Neuronal stem cell (in vitro differentiated cells): ENCODE results near the gene FLRT1.

Source experiments
- DNase-seq: peaks from one replicate; pipeline ENCODE4 v3.0.0-alpha.2; 2013; ENCODE audit warnings: low spot score
- H2AFZ ChIP-seq: one replicate; pipeline ENCODE4 v1.6.1; 2013; ENCODE audit warnings: mild to moderate bottlenecking, low read length, inconsistent platforms
- H2AK5ac ChIP-seq: 2 replicates; pipeline ENCODE4 v1.6.1; 2013; ENCODE audit warnings: low read depth, mild to moderate bottlenecking, inconsistent platforms, low read length, moderate library complexity, mixed read lengths
- H2BK120ac ChIP-seq: 2 replicates; pipeline ENCODE4 v1.6.1; 2013; ENCODE audit warnings: low read depth, mild to moderate bottlenecking, inconsistent platforms, low read length, moderate library complexity, mixed read lengths
- H2BK12ac ChIP-seq: one replicate; pipeline ENCODE4 v1.6.1; 2013; ENCODE audit warnings: low read length, inconsistent platforms
- H2BK15ac ChIP-seq: 2 replicates; pipeline ENCODE4 v1.6.1; 2013; ENCODE audit warnings: mild to moderate bottlenecking, low read length, inconsistent platforms, mixed read lengths
- H2BK5ac ChIP-seq: one replicate; pipeline ENCODE4 v1.6.1; 2013; ENCODE audit warnings: inconsistent platforms, mild to moderate bottlenecking, low read length, moderate library complexity
- H3K14ac ChIP-seq: one replicate; pipeline ENCODE4 v1.6.1; 2013; ENCODE audit warnings: low read length, inconsistent platforms
- H3K18ac ChIP-seq: 2 replicates; pipeline ENCODE4 v1.6.1; 2013; ENCODE audit warnings: low read length, inconsistent platforms
- H3K23ac ChIP-seq: 2 replicates; pipeline ENCODE4 v1.6.1; 2013; ENCODE audit warnings: low read depth, mild to moderate bottlenecking, mixed read lengths, low read length, inconsistent platforms; ENCODE audit not compliant: poor library complexity
- H3K27ac ChIP-seq: replicated peaks from 3 replicates; pipeline ENCODE4 v1.5.1; 2013; ENCODE audit warnings: low read length, inconsistent platforms
- H3K27me3 ChIP-seq, 3 experiments: 2 replicates each; pipeline ENCODE4 v1.6.1; 2013; ENCODE audit warnings: low read length in 3 of 3, mild to moderate bottlenecking in 2 of 3, inconsistent platforms in 1 of 3, low read depth in 1 of 3, mixed read lengths in 1 of 3, moderate library complexity in 1 of 3; ENCODE audit not compliant: control insufficient read depth in 3 of 3, insufficient read depth in 3 of 3
- H3K36me3 ChIP-seq, 2 donors: replicated peaks in 1 of 2; 2 replicates each; pipeline ENCODE4 v1.6.1; 2013; ENCODE audit warnings: low read length in 2 of 2; ENCODE audit not compliant: control insufficient read depth in 2 of 2, insufficient read depth in 2 of 2
- H3K4ac ChIP-seq: 2 replicates; pipeline ENCODE4 v1.6.1; 2013; ENCODE audit warnings: inconsistent platforms, mild to moderate bottlenecking, low read length, moderate library complexity
- H3K4me1 ChIP-seq, 2 donors: 1 replicate in 1 of 2; 2 replicates in 1 of 2; pipeline ENCODE4 v1.6.1; 2013; ENCODE audit warnings: low read length in 2 of 2, low read depth in 1 of 2; ENCODE audit not compliant: control insufficient read depth in 2 of 2, insufficient read depth in 1 of 2
- H3K4me2 ChIP-seq: one replicate; pipeline ENCODE4 v1.6.1; 2013; ENCODE audit warnings: mild to moderate bottlenecking, low read length, inconsistent platforms; ENCODE audit not compliant: insufficient read depth, poor library complexity, severe bottlenecking
- H3K4me3 ChIP-seq, 2 donors: 2 replicates each; pipeline ENCODE4 v1.5.1; 2013; ENCODE audit warnings: low read length in 2 of 2, mild to moderate bottlenecking in 2 of 2, inconsistent platforms in 1 of 2, moderate library complexity in 1 of 2
- H3K79me1 ChIP-seq: one replicate; pipeline ENCODE4 v1.6.1; 2013; ENCODE audit warnings: low read depth, mild to moderate bottlenecking, inconsistent platforms, low read length, moderate library complexity
- H3K9ac ChIP-seq: one replicate; pipeline ENCODE4 v1.6.1; 2013; ENCODE audit warnings: mild to moderate bottlenecking, low read depth, low read length, inconsistent platforms; ENCODE audit not compliant: poor library complexity
- H3K9me3 ChIP-seq, 2 donors: replicated peaks in 1 of 2; 2 replicates each; pipeline versions ENCODE3 to v1.6.1; 2013; ENCODE audit warnings: low read length in 2 of 2, mild to moderate bottlenecking in 2 of 2, inconsistent platforms in 1 of 2, low read depth in 1 of 2, mixed read lengths in 1 of 2, moderate library complexity in 1 of 2; ENCODE audit not compliant: control insufficient read depth in 2 of 2, insufficient read depth in 1 of 2
- H4K8ac ChIP-seq: one replicate; pipeline ENCODE4 v1.6.1; 2013; ENCODE audit warnings: low read depth, mild to moderate bottlenecking, inconsistent platforms, low read length, moderate library complexity
- H4K91ac ChIP-seq: one replicate; pipeline ENCODE4 v1.6.1; 2013; ENCODE audit warnings: low read length, low read depth, mild to moderate bottlenecking, inconsistent platforms; ENCODE audit not compliant: poor library complexity
- WGBS, 2 donors: extraction: QIAGEN DNeasy Blood & Tissue Kit; methylation state at CpG; one replicate each; pipeline ENCODE4 v1.1.7; 2013; ENCODE audit warnings: missing lambda C conversion rate in 2 of 2, mixed read lengths in 1 of 2; ENCODE audit not compliant: insufficient read length in 2 of 2, insufficient replicate concordance in 1 of 2; ENCODE audit errors: extremely low coverage in 2 of 2; 5-methylcytosine and 5-hydroxymethylcytosine counted together

The FLRT1 gene

DNA sequence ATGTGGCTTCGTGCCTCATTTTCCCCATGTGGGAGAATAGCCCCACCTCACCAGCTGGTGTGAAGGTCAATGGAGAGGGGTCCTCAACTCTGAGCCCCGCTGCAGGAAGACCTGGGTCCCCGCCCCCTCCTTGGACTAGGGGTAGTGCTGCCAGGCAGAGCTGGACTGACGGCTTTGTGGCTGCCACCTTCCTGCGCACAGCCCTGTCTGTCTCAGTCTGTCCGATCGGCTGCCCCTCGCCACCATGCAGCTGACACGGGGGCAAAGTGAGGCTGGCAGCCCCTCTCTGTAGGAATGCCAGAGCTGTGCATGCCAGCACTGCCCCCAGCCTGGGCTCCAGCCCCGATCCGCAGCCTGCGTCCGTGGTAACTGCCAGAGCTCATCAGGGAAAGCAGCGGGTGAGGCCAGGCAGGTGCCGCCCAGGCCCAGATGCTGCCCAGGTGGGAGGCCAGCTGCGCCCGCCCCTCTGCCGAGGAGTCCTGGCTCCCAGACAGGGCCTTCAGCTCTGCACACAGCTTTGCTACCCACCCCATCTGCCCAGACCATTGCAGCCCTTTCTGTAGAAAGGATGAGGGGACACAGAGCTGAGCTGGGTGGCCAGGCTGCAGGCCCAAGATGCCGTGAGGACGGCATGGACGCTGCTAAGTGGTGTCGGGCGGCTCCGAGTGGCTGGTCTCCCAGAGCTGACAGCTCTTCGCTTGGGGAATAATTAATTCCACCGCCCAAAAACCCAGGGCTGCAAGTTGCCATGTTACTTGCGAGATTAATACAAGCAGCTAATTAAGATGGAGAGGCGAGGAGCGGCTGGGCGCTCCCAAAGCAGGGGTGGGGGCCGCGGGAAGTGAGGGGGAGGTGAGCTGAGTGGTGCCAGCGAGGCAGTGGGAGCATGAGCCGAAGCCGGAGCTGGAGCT, 19.5 kb upstream of the FLRT1 start:
- H2BK120ac ChIP-seq = no peak overlapping the region
- peak overlapping the region; percentile 17 for H3K14ac ChIP-seq
- no peak overlapping the region for H2AFZ ChIP-seq
- peak overlapping the region; percentile 76 for H3K18ac ChIP-seq
- peak overlapping the region; percentile 37 for H2BK15ac ChIP-seq
- peaks cover 0 to 11% (median 2%) of the 10 kb centered on the region in 3 experiments for H3K27me3 ChIP-seq
- no peaks in the 10 kb centered on the region for H3K36me3 ChIP-seq
- no peak for DNase-seq
- H4K8ac ChIP-seq = no peak overlapping the region
- peak overlapping the region; percentile 94 for H2AK5ac ChIP-seq
- WGBS, 2 donors = no CpG with 5 or more reads among the region's 35 CpGs
- peaks cover 2% of the 10 kb centered on the region for H3K79me1 ChIP-seq
- peak overlapping the region; percentile 3 for H2BK12ac ChIP-seq
- H3K23ac ChIP-seq = peak overlapping the region; percentile 93
- no peaks in the 10 kb centered on the region for H3K9me3 ChIP-seq
- H3K4me2 ChIP-seq = no peak overlapping the region
- H3K27ac ChIP-seq = no peak overlapping the region
- H2BK5ac ChIP-seq = no peak overlapping the region
- no peak overlapping the region for H4K91ac ChIP-seq
- H3K4me1 ChIP-seq = peaks cover 6 to 24% of the 10 kb centered on the region in 2 donors
- peak overlapping the region; percentile 21 for H3K9ac ChIP-seq
- H3K4me3 ChIP-seq = no peak overlapping the region
- no peak overlapping the region for H3K4ac ChIP-seq

- H2BK15ac ChIP-seq = no peak overlapping the region
- no peak for DNase-seq
- peaks cover 13 to 38% of the 10 kb centered on the region in 2 donors for H3K4me1 ChIP-seq
- no peak overlapping the region for H3K4me2 ChIP-seq
- H2AK5ac ChIP-seq = peak overlapping the region; percentile 88
- peak overlapping the region; percentile 56 for H3K14ac ChIP-seq
- H2AFZ ChIP-seq = no peak overlapping the region
- H3K4me3 ChIP-seq = no peak overlapping the region
- H3K9ac ChIP-seq = no peak overlapping the region
- no peaks in the 10 kb centered on the region for H3K9me3 ChIP-seq
- H2BK5ac ChIP-seq = no peak overlapping the region
- H3K4ac ChIP-seq = peak overlapping the region; percentile 98
- WGBS, 2 donors = no CpG with 5 or more reads among the region's 7 CpGs
- no peak overlapping the region for H4K91ac ChIP-seq
- peaks cover 0 to 11% (median 2%) of the 10 kb centered on the region in 3 experiments for H3K27me3 ChIP-seq
- H3K36me3 ChIP-seq = no peaks in the 10 kb centered on the region
- no peak overlapping the region for H3K23ac ChIP-seq
- no peak overlapping the region for H2BK120ac ChIP-seq
- no peak overlapping the region for H4K8ac ChIP-seq
- H3K27ac ChIP-seq = no peak overlapping the region
- H3K18ac ChIP-seq = peak overlapping the region; percentile 71
- peak overlapping the region; percentile 41 for H2BK12ac ChIP-seq
- H3K79me1 ChIP-seq = peaks cover 2% of the 10 kb centered on the region
Measured at GRCh38 chr11:64017945-64018224, 17.8 kb upstream of the FLRT1 start.

- no peak overlapping the region for H2AFZ ChIP-seq
- H3K14ac ChIP-seq = no peak overlapping the region
- H3K4me3 ChIP-seq = no peak overlapping the region
- H2BK15ac ChIP-seq = peak overlapping the region; percentile 55
- H2AK5ac ChIP-seq = peak overlapping the region; percentile 88
- no CpG with 5 or more reads among the region's 8 CpGs for WGBS, 2 donors
- no peak overlapping the region for H3K4ac ChIP-seq
- H2BK12ac ChIP-seq = no peak overlapping the region
- peak overlapping the region; percentile 13 for H2BK5ac ChIP-seq
- no peak overlapping the region for H2BK120ac ChIP-seq
- no peak overlapping the region for H4K8ac ChIP-seq
- no peaks in the 10 kb centered on the region for H3K36me3 ChIP-seq
- H3K79me1 ChIP-seq = peaks cover 2% of the 10 kb centered on the region
- H3K27me3 ChIP-seq = peaks cover 0 to 11% (median 2%) of the 10 kb centered on the region in 3 experiments
- no peak overlapping the region for H3K23ac ChIP-seq
- H3K4me1 ChIP-seq = peaks cover 13 to 38% of the 10 kb centered on the region in 2 donors
- no peak for DNase-seq
- H3K9me3 ChIP-seq = no peaks in the 10 kb centered on the region
- H3K4me2 ChIP-seq = no peak overlapping the region
- H3K18ac ChIP-seq = peak overlapping the region; percentile 27
- H3K9ac ChIP-seq = no peak overlapping the region
- no peak overlapping the region for H3K27ac ChIP-seq
- no peak overlapping the region for H4K91ac ChIP-seq
Measured at GRCh38 chr11:64018310-64018709, 17.4 kb upstream of the FLRT1 start.
